Nephron (organoid): Measurements from ENCODE around the gene TMCO4.
A peak's percentile ranks its signal among the peaks of the same experiment; 100 is the strongest.

Source experiments
- H3K27ac Mint-ChIP-seq, 3 experiments: 2 replicates each; pipeline ENCODE4 v1.8.0; 2020; ENCODE audit warnings: mixed read lengths in 3 of 3, mild to moderate bottlenecking in 2 of 3, moderate library complexity in 1 of 3
- H3K27me3 Mint-ChIP-seq: 2 replicates; pipeline ENCODE4 v1.8.0; 2021; ENCODE audit warnings: low read depth, mild to moderate bottlenecking, moderate library complexity, mixed read lengths
- H3K36me3 Mint-ChIP-seq: 2 replicates; pipeline ENCODE4 v1.8.0; 2020; ENCODE audit warnings: low read depth, mixed read lengths
- H3K4me1 Mint-ChIP-seq: 2 replicates; pipeline ENCODE4 v1.8.0; 2020; ENCODE audit warnings: mixed read lengths
- H3K4me3 Mint-ChIP-seq, 3 experiments: 2 replicates each; pipeline ENCODE4 v1.8.0; 2020; ENCODE audit warnings: mild to moderate bottlenecking in 3 of 3, mixed read lengths in 3 of 3, moderate library complexity in 2 of 3
- H3K9me3 Mint-ChIP-seq: 2 replicates; pipeline ENCODE4 v1.8.0; 2020; ENCODE audit warnings: mixed read lengths
- CTCF ChIP-seq, 3 experiments: fragments of 200-600 bp; sonication (generic); IDR thresholded peaks; one replicate each; pipeline ENCODE4 v1.5.0; 2021; ENCODE audit warnings: antibody characterized with exemption in 3 of 3; ENCODE audit not compliant: unreplicated experiment in 3 of 3

Gene TMCO4

GRCh38 chr1:19651141-19651737, 148.5 kb downstream of the TMCO4 start:
- H3K27me3 Mint-ChIP-seq = peaks cover 12% of the 10 kb centered on the region
- no peaks in the 10 kb centered on the region for H3K9me3 Mint-ChIP-seq
- peak overlapping the region in 1 of 3 experiments; percentile 34 for H3K27ac Mint-ChIP-seq
- H3K4me3 Mint-ChIP-seq = no peak overlapping the region
- H3K4me1 Mint-ChIP-seq = peaks cover 33% of the 10 kb centered on the region
- TF ChIP-seq CTCF (IDR thresholded peaks at IDR 0.05; ENCODE audit: unreplicated experiment in 3 of 3) = peak; percentile 55 to 71 (median 69)
- peaks cover 4% of the 10 kb centered on the region for H3K36me3 Mint-ChIP-seq

- TF ChIP-seq CTCF (IDR thresholded peaks at IDR 0.05; ENCODE audit: unreplicated experiment in 3 of 3) = no peak
- Mint-ChIP-seq H3K36me3 (peaks cover under 1% of the 10 kb centered on the region), H3K4me1 (peaks cover 34% of the 10 kb centered on the region), H3K27me3 (peaks cover 12% of the 10 kb centered on the region), H3K27ac (peak overlapping the region in 1 of 3 experiments; percentile 34), H3K9me3 (no peaks in the 10 kb centered on the region), H3K4me3 (no peak overlapping the region)
These were observed 149.1 kb downstream of the TMCO4 start for GRCh38 chr1:19650416-19651140.

GRCh38 chr1:19648689-19649088, 151.0 kb downstream of the TMCO4 start:
- Mint-ChIP-seq H3K27ac (no peak overlapping the region), H3K4me3 (no peak overlapping the region), H3K4me1 (peaks cover 31% of the 10 kb centered on the region), H3K27me3 (peaks cover 16% of the 10 kb centered on the region), H3K9me3 (no peaks in the 10 kb centered on the region), H3K36me3 (no peaks in the 10 kb centered on the region)
- TF ChIP-seq CTCF (IDR thresholded peaks at IDR 0.05; ENCODE audit: unreplicated experiment in 3 of 3) = no peak

GRCh38 chr1:19648239-19648638, 151.5 kb downstream of the TMCO4 start:
- no peaks in the 10 kb centered on the region for H3K9me3 Mint-ChIP-seq
- no peak overlapping the region for H3K27ac Mint-ChIP-seq
- H3K4me3 Mint-ChIP-seq = no peak overlapping the region
- TF ChIP-seq CTCF (IDR thresholded peaks at IDR 0.05; ENCODE audit: unreplicated experiment in 3 of 3) = no peak
- H3K4me1 Mint-ChIP-seq = peaks cover 31% of the 10 kb centered on the region
- peaks cover 20% of the 10 kb centered on the region for H3K27me3 Mint-ChIP-seq
- no peaks in the 10 kb centered on the region for H3K36me3 Mint-ChIP-seq

- H3K36me3 Mint-ChIP-seq = no peaks in the 10 kb centered on the region
- peak overlapping the region; percentile 12 to 67 (median 30) for H3K4me3 Mint-ChIP-seq
- peaks cover 26% of the 10 kb centered on the region for H3K27me3 Mint-ChIP-seq
- H3K9me3 Mint-ChIP-seq = no peaks in the 10 kb centered on the region
- no peak for TF ChIP-seq CTCF (IDR thresholded peaks at IDR 0.05; ENCODE audit: unreplicated experiment in 3 of 3)
- no peak overlapping the region for H3K27ac Mint-ChIP-seq
- H3K4me1 Mint-ChIP-seq = peaks cover 37% of the 10 kb centered on the region
These were observed 152.1 kb downstream of the TMCO4 start for GRCh38 chr1:19647643-19648042.
